ENCODE data around the gene SCN5A. TPM values are rescaled to one million over a fixed set of nuclear protein-coding genes. Genes with fewer than 3 reads are reported as not detected.

The SCN5A gene
- total RNA-seq, 2 experiments from 2014 or later, result 0.10 TPM; not detected in 1

DNA sequence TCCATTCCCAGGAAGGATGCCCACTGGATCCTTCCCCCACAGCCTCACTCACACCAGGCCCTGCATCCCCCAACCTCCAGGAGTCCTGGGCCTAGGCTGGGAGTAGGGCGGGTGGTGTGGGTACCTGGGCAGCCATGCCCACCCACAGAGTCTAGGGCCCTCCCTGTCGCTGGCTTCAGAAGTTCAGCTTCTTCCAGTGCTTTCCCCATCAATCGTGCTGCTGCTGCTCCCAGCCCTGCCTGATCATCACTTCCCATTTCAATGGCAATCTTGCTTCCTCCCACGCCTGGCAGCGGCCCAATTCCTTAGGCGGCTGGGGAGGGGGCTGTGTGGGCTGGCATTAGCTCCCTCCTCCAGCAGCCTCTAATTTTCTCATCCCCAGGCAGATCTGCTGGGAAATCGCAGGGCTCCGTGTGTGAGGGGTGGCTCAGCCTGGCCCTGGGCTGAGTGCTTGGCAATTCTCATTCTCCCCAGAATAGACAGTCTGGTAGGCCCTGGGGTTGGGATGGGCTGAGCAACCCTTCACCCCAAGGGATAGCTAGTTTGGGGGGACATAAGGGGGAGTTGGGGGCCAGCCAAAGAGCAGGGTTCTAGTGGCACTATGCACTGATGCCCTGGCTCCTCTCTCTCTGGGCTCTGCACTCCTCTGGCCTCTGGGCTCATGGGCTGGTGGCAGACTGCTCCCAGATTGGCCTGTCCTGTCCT lies 66.4 kb downstream of the SCN5A start:
- H3K4me1 Mint-ChIP-seq, result no peaks in the 10 kb centered on the region
- DNase-seq, result peak; percentile 6

DNA sequence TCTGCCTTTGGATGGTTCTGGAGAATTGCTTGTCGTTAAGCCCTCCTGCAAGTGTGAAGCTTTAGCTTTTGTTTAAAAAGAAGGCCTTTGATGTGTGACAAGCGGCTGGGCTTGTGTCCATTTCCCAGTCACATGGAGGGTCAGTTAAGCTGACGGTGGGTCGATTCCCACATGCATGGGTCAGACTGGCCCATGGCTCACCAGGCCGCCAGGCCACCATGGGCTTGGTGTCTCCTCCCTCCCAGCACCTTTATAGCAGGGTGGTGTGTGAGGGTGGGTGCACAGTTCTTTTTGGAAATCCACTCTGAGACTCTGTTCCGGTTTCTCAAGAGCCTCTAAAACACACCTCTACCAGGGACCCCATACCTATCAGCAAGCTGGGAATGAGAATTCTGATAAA lies 67.2 kb downstream of the SCN5A start:
- Mint-ChIP-seq H3K4me3 (no peak overlapping the region), H3K9me3 (no peaks in the 10 kb centered on the region), H3K27ac (no peak overlapping the region), H3K27me3 (no peaks in the 10 kb centered on the region), H3K4me1 (no peaks in the 10 kb centered on the region), H3K36me3 (ENCODE audit: low read depth) (no peaks in the 10 kb centered on the region)
- CTCF ChIA-PET, result no interaction called here
- POLR2A ChIA-PET, result no interaction called here
- DNase-seq, result no peak

More for the DNA sequence above, 66.4 kb downstream of the SCN5A start:
- H3K9me3 Mint-ChIP-seq, result no peaks in the 10 kb centered on the region
- no peak overlapping the region for H3K27ac Mint-ChIP-seq
- POLR2A ChIA-PET, result no interaction called here
- no peaks in the 10 kb centered on the region for H3K27me3 Mint-ChIP-seq
- CTCF ChIA-PET, result no interaction called here
- no peaks in the 10 kb centered on the region for H3K36me3 Mint-ChIP-seq (ENCODE audit: low read depth)
- no peak overlapping the region for H3K4me3 Mint-ChIP-seq

DNA sequence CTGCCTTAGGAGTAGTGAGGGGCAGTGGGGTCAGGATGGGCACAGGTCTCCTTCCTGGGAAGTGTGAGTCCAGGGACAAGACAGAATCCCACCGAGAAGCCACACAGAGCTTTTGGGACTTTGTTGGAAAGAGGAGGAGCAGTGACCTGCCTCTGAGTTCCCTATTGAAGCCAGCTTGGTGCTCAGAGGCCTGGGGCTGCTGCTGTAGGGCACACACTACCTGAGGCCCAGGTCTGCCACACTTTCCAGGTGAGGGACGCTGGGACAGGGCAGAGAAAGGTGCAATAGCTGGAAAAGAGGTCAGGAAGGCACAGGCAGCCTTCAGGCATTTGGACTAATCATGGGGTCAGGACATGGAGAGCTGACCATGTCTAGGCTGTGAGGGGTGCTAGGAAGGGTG lies 67.7 kb downstream of the SCN5A start:
- Mint-ChIP-seq H3K4me3 (no peak overlapping the region), H3K4me1 (no peaks in the 10 kb centered on the region), H3K9me3 (no peaks in the 10 kb centered on the region), H3K27ac (no peak overlapping the region), H3K36me3 (ENCODE audit: low read depth) (no peaks in the 10 kb centered on the region), H3K27me3 (no peaks in the 10 kb centered on the region)
- POLR2A ChIA-PET, result no interaction called here
- DNase-seq, result no peak
- CTCF ChIA-PET, result no interaction called here

DNA sequence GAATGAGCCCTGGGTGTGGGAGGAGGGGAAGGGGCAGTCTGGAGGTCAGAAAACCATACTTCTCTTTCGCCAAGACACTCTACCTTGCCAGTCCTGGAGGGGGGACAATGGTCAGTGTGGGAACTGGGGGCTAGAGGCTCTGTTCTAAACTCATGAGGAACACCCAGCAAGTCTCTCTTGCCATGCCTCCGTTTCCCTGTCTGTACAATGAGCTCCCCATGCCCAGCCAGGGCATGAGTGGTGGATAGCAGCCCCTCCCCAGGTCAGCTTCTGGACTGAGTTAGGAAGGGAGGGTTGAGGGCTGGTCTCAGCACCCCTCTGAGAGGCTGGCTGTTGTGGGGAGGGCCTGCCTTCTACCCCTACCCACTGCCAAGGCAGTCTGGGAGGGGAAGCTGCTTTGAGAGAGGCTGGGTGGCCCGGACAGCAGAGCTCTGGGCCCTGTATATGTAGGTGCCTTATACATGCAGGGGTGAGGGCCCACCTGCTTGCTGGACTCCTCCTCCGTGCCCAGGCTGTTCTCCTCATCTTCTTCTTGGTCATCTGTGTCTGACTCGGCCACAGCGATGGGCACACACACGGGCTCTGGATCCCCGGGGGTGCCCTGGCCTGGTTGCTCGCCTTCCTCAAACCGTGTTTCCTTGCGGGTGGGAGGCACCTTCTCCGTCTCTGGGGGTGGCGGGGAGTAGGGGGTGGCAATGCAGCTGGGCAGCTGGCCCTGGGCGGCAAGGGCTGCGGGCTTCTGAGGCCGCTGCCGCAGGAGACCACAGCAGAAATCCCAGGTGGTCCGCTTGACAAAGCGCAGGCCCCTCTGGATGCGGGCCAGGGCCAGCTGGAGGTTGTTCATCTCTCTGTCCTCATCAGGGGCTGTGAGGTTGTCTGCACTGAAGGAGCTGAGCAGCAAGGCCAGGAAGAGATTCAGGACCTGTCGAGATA lies 68.8 kb downstream of the SCN5A start:
- H3K4me1 Mint-ChIP-seq, result no peaks in the 10 kb centered on the region
- H3K27me3 Mint-ChIP-seq, result no peaks in the 10 kb centered on the region
- no peaks in the 10 kb centered on the region for H3K36me3 Mint-ChIP-seq (ENCODE audit: low read depth)
- ChIA-PET CTCF (no interaction called here), POLR2A (no interaction called here)
- H3K9me3 Mint-ChIP-seq, result no peaks in the 10 kb centered on the region
- DNase-seq, result peak; percentile 10
- no peak overlapping the region for H3K27ac Mint-ChIP-seq
- no peak overlapping the region for H3K4me3 Mint-ChIP-seq

DNA sequence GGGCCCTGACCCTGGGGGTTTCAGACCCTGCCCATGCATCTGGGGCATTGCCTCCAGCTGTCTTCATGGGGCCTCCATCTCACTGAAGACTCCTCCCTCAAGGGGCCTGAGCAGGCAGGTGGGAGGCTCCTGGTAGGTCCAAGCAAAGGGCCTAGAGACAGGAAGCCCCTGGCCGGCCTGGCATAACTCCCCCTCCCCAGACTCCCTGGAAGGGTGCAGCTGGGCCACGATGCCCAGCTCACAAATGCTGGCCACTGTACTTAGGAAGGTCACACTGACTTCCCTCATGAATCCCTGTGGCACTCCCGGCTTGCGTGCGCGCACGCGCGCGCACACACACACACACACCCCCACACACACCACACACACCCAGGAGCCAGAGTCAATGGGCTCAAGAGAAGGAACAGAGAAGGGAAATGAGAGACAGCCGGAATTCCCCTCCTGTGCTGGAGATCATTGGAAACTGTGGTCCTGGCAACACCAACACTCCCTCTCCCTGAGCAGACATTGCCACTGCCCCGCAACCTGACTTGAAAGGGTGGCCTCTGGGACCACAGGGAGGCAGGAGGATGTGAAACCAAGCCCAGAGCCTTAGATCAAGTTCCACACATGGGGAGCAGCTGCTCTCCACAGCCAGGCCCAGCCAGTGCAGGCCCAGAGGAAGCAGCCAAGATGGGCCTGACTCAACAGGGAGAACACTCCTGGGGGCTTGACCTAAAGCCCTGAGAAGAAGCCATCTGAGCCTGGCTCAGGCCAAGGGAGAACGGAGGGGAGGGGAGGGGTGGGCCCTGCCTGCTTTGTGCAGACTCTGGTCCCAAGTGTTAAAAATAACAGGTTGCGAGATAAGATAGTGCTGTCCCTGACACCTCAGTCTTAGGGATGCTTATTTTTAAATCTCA lies 69.7 kb downstream of the SCN5A start:
- DNase-seq, result peak; percentile 11
- Mint-ChIP-seq H3K9me3 (no peaks in the 10 kb centered on the region), H3K27ac (no peak overlapping the region), H3K27me3 (no peaks in the 10 kb centered on the region), H3K4me3 (no peak overlapping the region), H3K4me1 (no peaks in the 10 kb centered on the region), H3K36me3 (ENCODE audit: low read depth) (no peaks in the 10 kb centered on the region)
- POLR2A ChIA-PET, result no interaction called here
- CTCF ChIA-PET, result no interaction called here

DNA sequence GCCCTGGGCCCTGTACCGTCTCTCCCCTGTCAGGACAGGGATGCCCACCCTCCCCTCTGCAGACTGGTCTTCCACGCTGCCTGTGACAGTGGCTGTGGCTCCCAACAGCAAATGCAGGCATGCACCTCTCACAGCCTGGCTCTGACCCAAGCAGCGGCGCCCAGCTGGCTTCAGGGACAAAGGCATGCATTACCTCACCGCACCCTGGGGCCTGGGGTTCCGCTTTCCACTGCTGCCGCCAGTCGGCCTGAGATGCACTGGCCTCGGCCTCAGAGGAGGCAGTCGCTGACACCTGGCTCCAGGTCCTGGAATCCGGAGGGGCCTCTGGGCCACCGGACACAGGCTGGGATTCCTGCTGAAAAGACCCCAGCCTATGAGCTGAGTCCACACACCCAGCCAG lies 70.3 kb downstream of the SCN5A start:
- H3K36me3 Mint-ChIP-seq (ENCODE audit: low read depth), result no peaks in the 10 kb centered on the region
- H3K27ac Mint-ChIP-seq, result no peak overlapping the region
- no peak overlapping the region for H3K4me3 Mint-ChIP-seq
- H3K9me3 Mint-ChIP-seq, result no peaks in the 10 kb centered on the region
- H3K27me3 Mint-ChIP-seq, result no peaks in the 10 kb centered on the region
- ChIA-PET POLR2A (no interaction called here), CTCF (no interaction called here)
- H3K4me1 Mint-ChIP-seq, result no peaks in the 10 kb centered on the region
- DNase-seq, result no peak

DNA sequence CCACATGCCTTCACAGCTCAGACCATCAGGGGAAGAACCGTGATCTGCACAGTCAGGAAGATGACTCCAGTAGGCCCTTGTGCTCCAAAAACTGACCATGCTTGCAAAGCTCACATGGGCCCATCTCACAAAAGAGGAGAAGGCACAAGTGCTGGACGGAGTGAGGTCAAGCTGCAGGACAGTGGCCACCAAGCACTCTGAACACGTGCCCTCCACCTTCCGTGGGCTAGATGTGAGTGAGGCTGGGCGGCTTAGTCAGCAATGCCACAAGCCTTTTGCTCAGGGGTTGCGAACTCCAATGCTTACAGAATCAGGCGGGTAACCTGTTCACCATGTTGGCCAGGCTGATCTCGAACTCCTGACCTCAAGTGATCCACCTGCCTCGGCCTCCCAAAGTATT lies 70.9 kb downstream of the SCN5A start:
- ChIA-PET CTCF (no interaction called here), POLR2A (no interaction called here)
- Mint-ChIP-seq H3K36me3 (ENCODE audit: low read depth) (no peaks in the 10 kb centered on the region), H3K4me1 (no peaks in the 10 kb centered on the region), H3K27ac (no peak overlapping the region), H3K9me3 (no peaks in the 10 kb centered on the region), H3K4me3 (no peak overlapping the region), H3K27me3 (no peaks in the 10 kb centered on the region)
- no peak for DNase-seq

DNA sequence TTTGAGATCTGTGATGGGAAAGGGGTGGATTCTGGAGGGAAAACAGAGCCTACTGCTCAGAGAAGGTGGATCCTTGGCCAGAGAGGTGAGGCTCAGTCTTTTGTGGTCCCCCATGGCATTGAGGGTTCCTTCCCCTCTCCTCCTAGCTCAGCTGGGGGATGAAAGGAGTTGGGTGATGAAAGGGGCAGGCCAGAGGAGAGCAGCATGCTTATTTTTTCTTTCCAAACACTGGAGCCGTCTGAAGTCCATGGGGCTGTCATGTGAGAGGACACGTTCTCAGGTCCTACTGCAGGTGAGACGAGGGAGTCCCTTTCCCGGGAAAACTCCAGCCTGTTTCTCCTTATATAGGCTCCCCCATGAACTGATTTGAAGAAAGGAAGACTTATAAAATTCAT lies 71.4 kb downstream of the SCN5A start:
- H3K27ac Mint-ChIP-seq, result no peak overlapping the region
- H3K27me3 Mint-ChIP-seq, result no peaks in the 10 kb centered on the region
- peak; percentile 6 for DNase-seq
- ChIA-PET CTCF (no interaction called here), POLR2A (no interaction called here)
- H3K9me3 Mint-ChIP-seq, result no peaks in the 10 kb centered on the region
- H3K36me3 Mint-ChIP-seq (ENCODE audit: low read depth), result no peaks in the 10 kb centered on the region
- H3K4me3 Mint-ChIP-seq, result no peak overlapping the region
- no peaks in the 10 kb centered on the region for H3K4me1 Mint-ChIP-seq

DNA sequence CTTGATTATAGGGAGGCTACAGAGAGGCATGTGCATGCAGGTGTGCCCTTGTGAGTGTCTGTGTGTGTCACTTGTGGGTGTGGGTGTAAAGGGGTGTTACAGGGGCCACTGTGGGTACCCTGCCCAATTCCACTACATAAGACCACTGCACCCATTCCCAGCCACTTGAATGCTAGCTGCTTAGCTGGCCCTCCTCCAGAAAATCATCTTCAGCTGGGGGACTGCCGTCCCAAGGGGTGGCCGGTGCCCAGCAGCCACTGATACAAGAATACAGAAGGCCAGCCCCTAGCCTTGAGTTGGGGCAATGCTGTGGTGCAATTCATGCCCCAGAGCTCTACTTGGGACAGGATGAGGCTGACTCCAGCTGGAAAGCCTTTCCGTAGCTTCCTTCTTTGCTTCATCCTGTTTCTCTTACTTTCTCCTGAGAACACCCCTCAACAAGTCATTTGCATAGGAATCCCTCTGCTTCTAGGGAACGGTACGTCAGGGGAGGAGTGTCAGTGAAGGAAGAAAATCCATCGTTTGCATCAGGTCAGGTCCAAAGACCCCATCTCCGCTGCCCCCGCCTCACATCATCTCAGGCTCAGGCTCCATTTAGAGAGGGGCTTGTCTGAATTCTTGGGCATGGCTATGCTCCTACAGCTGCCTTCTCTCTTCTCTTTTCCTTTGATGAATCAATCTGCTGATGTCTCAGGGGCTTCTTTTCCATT lies 72.0 kb downstream of the SCN5A start:
- ChIA-PET POLR2A (no interaction called here), CTCF (no interaction called here)
- peak; percentile 7 for DNase-seq
- H3K4me1 Mint-ChIP-seq, result no peaks in the 10 kb centered on the region
- H3K36me3 Mint-ChIP-seq (ENCODE audit: low read depth), result no peaks in the 10 kb centered on the region
- H3K27me3 Mint-ChIP-seq, result no peaks in the 10 kb centered on the region
- no peaks in the 10 kb centered on the region for H3K9me3 Mint-ChIP-seq
- no peak overlapping the region for H3K4me3 Mint-ChIP-seq
- H3K27ac Mint-ChIP-seq, result no peak overlapping the region

DNA sequence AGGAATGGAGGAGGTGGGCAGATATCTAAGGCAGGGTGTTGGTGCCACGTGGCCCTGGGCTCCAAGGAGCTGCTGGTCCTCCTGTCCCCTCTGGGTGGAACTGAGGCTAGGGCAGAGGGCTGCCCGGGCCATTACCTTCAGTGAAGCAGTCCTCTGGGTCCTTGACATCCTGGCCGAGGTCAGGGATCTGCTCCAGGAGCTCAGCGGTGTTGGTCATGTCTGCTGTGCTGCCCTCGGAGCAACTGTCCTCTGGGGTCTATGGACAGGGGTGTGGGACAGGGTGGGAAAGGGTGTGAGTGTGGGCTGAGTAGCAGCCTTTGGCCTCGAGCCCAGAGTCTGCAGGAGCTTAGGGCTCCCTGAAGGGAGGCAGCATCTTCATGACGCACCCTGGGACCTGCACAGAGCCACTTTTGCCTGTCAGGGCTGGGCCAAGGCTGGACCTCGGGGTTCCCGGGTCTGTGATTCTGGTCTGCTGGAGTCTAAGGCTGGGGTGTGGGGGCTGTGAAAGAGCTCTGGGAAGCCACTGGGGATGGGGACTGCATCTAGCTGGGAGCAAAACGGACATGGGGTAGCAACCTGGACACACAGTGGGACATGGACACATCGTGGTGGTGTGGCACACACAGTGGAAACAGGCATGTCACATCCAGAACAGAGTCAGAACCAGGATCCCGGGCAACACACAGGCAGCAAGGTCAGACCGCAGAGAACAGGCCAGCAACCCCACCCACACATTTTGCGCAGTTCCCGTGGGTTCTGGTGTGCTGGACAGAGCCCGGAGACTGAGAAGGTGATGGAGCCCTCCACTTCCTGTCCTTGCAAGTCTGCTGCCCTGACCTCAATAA lies 72.7 kb downstream of the SCN5A start:
- H3K4me3 Mint-ChIP-seq, result no peak overlapping the region
- ChIA-PET POLR2A (no interaction called here), CTCF (interaction anchor here (0.9 kb wide), 1 partner anchor 70 kb away, joined by 3 read pairs; no protein-coding TSS in a partner anchor)
- H3K9me3 Mint-ChIP-seq, result no peaks in the 10 kb centered on the region
- H3K36me3 Mint-ChIP-seq (ENCODE audit: low read depth), result no peaks in the 10 kb centered on the region
- H3K4me1 Mint-ChIP-seq, result no peaks in the 10 kb centered on the region
- no peak overlapping the region for H3K27ac Mint-ChIP-seq
- no peaks in the 10 kb centered on the region for H3K27me3 Mint-ChIP-seq
- peak; percentile 11 for DNase-seq

DNA sequence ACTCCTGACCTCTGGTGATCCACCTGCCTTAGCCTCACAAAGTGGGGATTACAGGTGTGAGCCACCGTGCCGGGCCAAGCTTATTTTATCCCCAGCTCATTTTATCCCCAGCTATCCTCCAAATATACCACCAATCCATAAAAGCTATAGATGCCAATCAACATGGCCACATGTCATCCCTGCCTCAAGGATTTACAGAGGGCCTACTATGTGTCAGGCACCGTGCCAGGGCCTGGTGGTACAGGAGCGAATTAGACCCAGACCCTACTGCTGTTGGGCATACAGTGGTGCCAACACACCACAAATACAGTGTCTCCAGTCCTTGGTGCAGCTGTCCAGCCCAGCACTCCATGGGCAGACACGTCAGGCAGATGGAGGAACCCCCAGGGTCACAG lies 73.4 kb downstream of the SCN5A start:
- POLR2A ChIA-PET, result no interaction called here
- Mint-ChIP-seq H3K27me3 (no peaks in the 10 kb centered on the region), H3K36me3 (ENCODE audit: low read depth) (no peaks in the 10 kb centered on the region), H3K27ac (no peak overlapping the region), H3K4me1 (no peaks in the 10 kb centered on the region), H3K9me3 (no peaks in the 10 kb centered on the region), H3K4me3 (no peak overlapping the region)
- no peak for DNase-seq
- CTCF ChIA-PET, result interaction anchor here (0.9 kb wide), 1 partner anchor 70 kb away, joined by 3 read pairs; no protein-coding TSS in a partner anchor

DNA sequence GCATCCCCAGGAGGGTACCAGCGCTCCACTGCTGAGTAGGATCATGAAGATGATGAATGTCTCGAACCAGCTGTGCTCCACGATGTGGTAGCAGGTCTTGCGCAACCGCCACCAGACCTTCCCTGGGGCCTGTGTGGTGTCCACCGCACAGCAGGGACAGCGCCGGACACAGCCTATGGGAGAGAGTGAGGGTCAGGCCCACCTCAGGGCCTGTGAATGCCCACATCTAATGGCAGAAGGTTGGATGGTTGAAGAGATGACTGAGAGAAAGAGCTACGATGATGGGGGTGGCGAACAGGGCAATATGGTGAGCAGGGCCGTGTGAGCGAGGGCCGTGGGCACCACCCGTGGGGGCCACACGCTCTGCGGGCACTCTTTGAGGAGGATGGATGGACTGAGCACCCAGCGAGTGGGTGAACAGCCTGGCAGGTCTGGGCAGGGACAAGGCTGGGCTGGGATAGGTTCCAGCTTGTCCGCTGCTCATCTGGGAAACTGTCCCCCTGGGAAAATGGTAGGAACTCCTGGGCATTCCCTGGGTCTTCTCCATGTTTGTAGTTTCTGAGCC lies 74.1 kb downstream of the SCN5A start:
- H3K27ac Mint-ChIP-seq, result no peak overlapping the region
- no peaks in the 10 kb centered on the region for H3K4me1 Mint-ChIP-seq
- DNase-seq, result peak; percentile 14
- H3K4me3 Mint-ChIP-seq, result no peak overlapping the region
- H3K27me3 Mint-ChIP-seq, result no peaks in the 10 kb centered on the region
- ChIA-PET POLR2A (no interaction called here), CTCF (interaction anchor here (0.9 kb wide), 1 partner anchor 71 kb away, joined by 3 read pairs; no protein-coding TSS in a partner anchor)
- H3K36me3 Mint-ChIP-seq (ENCODE audit: low read depth), result no peaks in the 10 kb centered on the region
- H3K9me3 Mint-ChIP-seq, result no peaks in the 10 kb centered on the region
